ENCODE data around the gene UVSSA.
"Not testable (repeated sequence)": the region's sequence is repeated elsewhere in the genome, so short reads cannot be mapped to it uniquely, and the experiment has no call there.

Gene UVSSA

DNA sequence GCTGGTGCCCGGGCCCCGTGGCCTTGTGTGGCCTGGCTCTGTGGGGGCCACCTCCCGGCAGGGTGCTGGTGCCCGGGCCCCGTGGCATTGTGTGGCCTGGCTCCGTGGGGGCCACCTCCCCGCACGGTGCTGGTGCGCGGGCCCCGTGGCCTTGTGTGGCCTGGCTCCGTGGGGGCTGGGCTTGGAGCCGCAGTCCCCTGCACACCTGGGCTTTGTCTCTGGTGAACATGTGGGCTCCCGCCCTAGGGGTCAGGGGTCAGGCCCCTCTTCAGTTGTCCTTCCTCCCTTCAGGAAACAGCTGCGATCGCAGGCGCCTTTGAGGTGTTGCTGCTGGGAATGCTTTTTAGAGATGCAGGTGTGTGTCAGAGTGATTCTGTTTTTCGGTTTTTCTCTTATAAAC is 17.2 kb downstream of the UVSSA start:
- DNase-seq (ENCODE audit: low read depth in 2 of 2): no peak

GRCh38 chr4:1364748-1365147 is 17.7 kb downstream of the UVSSA start:
- DNase-seq (ENCODE audit: low read depth in 2 of 2): no peak

DNA sequence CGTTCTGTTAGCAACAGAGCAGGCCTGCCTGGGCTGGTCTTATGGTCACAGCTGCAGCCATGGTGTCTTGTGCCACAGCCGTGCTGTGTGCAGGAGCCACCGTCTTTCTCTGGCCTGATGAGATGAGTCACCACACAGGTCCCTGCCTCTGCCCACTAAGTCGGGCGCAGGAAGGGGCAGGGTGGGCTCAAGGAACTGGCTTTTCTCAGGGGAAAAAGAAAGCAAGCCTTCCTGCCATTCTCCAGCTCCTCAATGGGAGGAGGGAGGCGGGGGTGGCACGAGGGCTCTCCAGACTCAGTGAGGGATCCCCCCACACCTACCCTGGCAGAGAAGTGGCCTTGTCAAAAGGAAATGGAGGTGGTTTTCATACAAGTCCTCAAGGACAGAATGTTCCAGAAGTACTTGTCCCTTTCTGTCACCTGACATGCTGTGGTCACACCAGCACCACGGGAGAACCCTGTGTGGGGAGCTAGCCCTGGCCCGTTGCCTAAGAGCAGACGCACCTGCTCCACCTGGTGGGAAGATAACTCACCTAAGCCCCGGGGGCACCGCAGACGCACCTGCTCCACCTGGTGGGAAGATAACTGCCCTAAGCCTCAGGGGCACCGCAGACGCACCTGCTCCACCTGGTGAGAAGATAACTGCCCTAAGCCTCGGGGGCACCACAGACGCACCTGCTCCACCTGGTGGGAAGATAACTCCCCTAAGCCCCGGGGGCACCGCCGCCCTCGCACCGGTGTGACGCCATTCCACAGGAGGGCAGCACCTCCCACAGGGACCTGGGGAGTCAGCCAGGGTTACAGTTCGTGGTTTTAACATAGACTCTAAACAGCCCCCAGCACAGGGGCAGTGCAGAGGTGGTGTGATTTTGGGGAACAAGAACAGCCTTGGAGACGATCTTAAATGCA is 18.5 kb downstream of the UVSSA start:
- DNase-seq (ENCODE audit: low read depth in 2 of 2): no peak

GRCh38 chr4:1366371-1367229 is 19.6 kb downstream of the UVSSA start:
- no peak for DNase-seq (ENCODE audit: low read depth in 2 of 2)

GRCh38 chr4:1367230-1367935 is 20.4 kb downstream of the UVSSA start:
- no peak for DNase-seq (ENCODE audit: low read depth in 2 of 2)

GRCh38 chr4:1367936-1368289 is 20.9 kb downstream of the UVSSA start:
- DNase-seq (ENCODE audit: low read depth in 2 of 2): no peak

- no peak for DNase-seq (ENCODE audit: low read depth in 2 of 2)
These were observed 21.5 kb downstream of the UVSSA start for GRCh38 chr4:1368421-1369090.

DNA sequence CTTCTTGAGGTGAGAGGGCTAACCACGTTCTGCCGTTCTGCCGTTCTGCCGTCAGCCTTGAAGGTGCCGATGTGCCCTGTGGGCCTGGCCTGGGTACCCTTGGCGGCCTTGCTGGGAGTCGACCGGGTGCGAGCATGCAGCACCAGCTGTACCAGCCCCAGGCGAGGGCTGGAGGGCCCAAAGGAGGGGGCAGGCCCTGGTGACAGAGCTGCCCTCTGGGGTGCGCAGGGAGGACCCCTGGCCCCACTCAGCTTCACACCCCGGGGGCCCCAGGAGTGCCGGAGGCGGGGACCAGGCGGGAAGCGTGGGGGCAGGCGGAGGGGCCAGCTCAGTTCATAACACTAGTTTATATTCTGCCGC is 22.1 kb downstream of the UVSSA start:
- no peak for DNase-seq (ENCODE audit: low read depth in 2 of 2)

DNA sequence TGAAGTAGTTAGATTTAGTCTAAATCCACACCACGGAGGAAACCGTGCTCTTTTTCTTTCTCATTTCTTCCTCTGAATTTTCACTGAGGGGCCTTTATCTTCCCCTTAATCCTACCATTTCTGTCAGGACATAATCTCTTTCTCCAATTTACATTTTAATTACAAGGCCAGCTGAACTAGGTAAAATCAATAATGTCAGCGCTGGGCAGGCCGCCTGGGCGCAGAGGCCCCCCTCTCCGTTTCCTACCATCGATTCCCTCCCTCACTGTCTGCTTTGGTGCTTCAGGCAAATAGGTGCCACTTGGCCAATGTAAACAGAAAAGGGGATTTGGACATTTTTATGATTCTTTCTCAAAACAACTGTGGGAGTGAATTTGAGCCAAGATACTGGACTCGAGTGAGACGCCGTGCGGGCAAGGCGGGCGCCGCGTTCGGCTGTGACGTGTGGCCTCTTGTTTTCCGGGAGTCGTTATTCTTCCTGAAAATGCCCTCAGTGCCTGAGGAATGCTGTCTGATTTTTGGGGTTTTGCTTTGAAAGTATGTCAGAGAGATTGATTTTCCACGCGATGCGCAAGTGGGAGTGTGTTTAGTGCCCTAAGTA is 22.6 kb downstream of the UVSSA start:
- no peak for DNase-seq (ENCODE audit: low read depth in 2 of 2)

DNA sequence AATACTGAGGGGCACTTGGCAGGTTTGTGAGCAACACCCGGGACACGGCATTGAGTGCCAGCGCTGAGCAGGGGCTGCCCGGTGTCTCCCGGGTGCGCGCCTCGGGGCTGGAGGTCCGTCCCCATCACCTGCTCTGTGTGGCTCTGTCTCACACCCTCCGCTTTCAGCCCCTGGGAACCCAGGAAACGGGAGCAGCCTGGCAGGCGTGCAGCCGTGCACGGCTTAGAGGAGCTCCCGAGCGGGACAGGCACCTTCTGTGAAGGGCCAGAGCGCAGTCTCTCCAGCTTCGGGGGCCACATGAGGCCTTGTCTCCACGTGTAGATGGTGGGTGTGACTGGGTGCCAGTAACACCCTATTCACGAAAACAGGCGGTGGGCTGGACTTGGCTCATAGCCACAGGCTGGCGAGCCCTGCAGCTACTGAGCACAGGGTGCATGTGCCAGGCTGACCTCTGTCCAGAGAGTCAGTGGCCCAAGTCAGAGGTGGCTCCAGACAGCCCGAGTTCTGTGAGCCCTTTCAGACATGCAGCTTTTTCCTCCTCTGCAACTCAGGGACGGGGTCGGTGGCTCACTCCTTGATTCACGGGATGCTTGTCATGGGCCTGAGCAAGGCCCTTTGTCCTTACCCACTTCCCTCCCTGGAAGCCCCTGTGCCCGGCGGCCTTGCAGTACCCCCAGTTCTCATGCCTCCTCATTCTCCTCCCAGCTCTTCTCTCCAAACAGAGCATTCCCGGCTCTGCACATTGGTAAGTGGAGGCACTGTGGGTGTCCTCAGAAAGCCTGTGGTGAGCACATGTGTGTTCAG is 23.5 kb downstream of the UVSSA start:
- DNase-seq (ENCODE audit: low read depth in 2 of 2): no peak

GRCh38 chr4:1371176-1372165 is 24.5 kb downstream of the UVSSA start:
- no peak for DNase-seq (ENCODE audit: low read depth in 2 of 2)

DNA sequence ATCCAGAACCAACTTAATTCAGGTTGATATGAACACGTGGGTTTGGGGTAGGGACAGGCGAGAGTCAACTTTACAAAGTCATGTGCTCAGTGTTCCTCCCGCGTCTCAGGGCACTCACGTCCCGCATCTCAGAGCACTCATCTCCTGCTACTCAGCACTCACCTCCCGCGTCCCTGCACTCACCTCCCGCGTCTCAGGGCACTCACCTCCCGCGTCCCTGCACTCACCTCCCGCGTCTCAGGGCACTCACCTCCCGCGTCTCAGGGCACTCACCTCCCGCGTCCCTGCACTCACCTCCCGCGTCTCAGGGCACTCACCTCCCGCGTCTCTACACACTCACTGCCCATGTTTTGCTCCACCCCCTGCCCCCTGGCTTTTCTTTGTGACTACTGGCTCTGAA is 25.6 kb downstream of the UVSSA start:
- not testable (repeated sequence) for DNase-seq (ENCODE audit: low read depth in 2 of 2)

DNA sequence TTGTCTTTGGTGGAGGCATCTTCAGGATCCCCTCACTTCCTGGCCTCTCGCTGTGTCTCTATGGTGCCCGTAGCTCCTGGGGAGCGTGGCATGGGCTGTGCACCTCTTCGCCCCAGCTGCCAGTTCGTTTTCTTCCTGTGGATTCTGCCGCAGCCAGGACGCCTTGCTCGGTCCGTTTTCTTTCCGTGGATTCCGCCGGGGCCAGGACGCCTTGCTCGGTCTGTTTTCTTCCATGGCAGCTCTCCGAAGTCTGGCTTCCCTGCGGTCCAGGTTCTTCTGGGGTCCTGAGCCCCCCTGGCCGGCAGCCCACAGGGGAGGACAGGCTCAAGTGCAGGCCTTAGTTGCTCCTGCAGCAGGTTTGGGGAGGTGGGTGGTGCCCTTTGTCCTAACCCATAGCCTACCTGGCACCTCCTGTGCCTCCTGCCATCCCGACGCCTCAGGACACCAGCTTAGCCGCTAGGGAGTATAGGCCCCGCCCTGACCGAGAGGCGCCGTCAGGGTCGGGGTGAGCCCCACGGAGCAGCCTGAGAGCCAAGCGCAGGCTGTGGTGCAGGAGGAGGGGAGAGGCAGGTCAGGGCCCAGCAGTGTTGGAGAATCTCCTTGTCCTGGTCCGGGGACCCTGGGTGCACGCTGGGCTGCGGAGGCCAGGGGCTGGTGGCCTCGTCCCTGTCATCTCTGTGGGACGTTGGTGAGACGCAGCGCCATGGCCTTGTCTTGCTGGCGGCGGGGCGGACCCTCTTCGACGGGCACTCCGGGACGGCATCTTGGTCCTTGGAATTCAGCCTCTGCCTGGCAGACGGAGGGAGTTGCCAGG is 27.1 kb downstream of the UVSSA start:
- no peak for DNase-seq (ENCODE audit: low read depth in 2 of 2)

DNA sequence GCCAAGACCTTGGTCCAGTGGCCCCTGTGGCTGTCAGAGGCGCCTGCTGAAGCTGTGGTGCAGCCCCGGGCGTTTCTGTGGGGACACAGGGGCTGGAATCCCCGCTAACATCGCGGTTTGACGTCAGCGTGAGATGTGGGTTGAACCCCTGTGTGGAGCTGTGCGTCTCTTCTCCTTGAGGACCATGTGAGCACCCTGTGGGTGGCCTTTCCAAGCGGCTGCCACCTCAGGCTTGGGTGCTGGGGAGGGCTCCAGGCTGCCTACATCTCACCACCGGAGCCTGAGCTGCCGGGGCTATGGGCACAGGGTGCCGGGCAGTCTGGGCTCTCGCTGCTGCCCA is 27.7 kb downstream of the UVSSA start:
- DNase-seq (ENCODE audit: low read depth in 2 of 2): no peak

GRCh38 chr4:1375051-1375721 is 28.2 kb downstream of the UVSSA start:
- DNase-seq (ENCODE audit: low read depth in 2 of 2): no peak

DNA sequence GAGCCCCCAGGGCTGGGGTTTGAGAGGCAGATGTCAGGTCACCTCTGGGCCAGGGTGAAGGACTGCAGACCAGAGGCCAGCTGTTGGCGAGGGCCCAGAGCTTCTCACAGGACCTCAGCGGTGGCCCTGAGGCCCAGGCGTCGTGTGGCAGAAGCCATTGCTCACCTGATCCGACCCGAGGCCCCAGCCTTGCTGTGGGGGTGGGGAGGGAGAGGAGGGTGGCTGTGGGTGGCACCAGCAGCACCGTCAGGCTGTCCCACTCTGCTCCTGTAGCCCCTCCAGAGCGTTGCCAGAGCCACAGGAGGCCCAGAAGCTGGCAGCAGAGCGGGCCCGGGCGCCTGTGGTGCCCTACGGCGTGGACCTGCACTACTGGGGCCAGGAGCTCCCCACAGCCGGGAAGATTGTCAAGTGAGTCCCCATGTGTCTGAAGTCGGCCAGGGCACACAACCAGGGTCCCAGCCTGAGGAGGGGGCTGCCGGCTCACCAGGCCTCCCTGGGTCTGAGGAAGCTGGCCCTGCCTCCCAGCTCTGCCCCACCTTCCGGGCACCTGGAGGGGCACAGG is 28.8 kb downstream of the UVSSA start:
- no peak for DNase-seq (ENCODE audit: low read depth in 2 of 2)

GRCh38 chr4:1376391-1376840 is 29.4 kb downstream of the UVSSA start:
- DNase-seq (ENCODE audit: low read depth in 2 of 2): no peak
